T-helper 17 cell (primary cell): ENCODE data around the gene KRTAP4-6. TPM values are rescaled to one million over a fixed set of nuclear protein-coding genes. Genes with fewer than 3 reads are reported as not detected.
A peak's percentile ranks its signal among the peaks of the same experiment; 100 is the strongest.
"Not testable (repeated sequence)": the region's sequence is repeated elsewhere in the genome, so short reads cannot be mapped to it uniquely, and the experiment has no call there.

Source experiments
- ATAC-seq: fragments of 150-1000 bp; cut with Tn5 transposase; 2 replicates; pipeline ENCODE4 v1.10.0; 2021; ENCODE audit warnings: mild to moderate bottlenecking, moderate library complexity
- DNase-seq, 3 donors: peaks; one replicate each; pipeline versions ENCODE4 v3.0.0 to v3.0.0-alpha.2; 2020 to 2021
- H3K9me3 ChIP-seq: one replicate; pipeline ENCODE4 v1.7.0; 2013; ENCODE audit warnings: low read length, mild to moderate bottlenecking; ENCODE audit not compliant: control insufficient read depth, poor library complexity, severe bottlenecking
- H3K27ac Mint-ChIP-seq: one replicate; pipeline ENCODE4 v1.8.0; 2022; ENCODE audit warnings: mild to moderate bottlenecking, moderate library complexity, mixed read lengths
- H3K27me3 Mint-ChIP-seq: one replicate; pipeline ENCODE4 v1.8.0; 2022; ENCODE audit warnings: mixed read lengths
- H3K36me3 Mint-ChIP-seq: one replicate; pipeline ENCODE4 v1.8.0; 2022; ENCODE audit warnings: low read depth, mixed read lengths
- H3K4me1 Mint-ChIP-seq: one replicate; pipeline ENCODE4 v1.8.0; 2022; ENCODE audit warnings: mild to moderate bottlenecking, mixed read lengths
- H3K4me3 Mint-ChIP-seq: one replicate; pipeline ENCODE4 v1.8.0; 2022; ENCODE audit warnings: mild to moderate bottlenecking, moderate library complexity, mixed read lengths
- total RNA-seq, 4 donors: library from RNA in 2 of 4; stranded (reverse) in 2 of 4; gene quantifications; one replicate each; pipeline ENCODE4 v1.2.3 and lab custom pipeline; 2022 to 2026

Gene KRTAP4-6
- total RNA-seq, 2 donors from 2014 or later: not detected

DNA sequence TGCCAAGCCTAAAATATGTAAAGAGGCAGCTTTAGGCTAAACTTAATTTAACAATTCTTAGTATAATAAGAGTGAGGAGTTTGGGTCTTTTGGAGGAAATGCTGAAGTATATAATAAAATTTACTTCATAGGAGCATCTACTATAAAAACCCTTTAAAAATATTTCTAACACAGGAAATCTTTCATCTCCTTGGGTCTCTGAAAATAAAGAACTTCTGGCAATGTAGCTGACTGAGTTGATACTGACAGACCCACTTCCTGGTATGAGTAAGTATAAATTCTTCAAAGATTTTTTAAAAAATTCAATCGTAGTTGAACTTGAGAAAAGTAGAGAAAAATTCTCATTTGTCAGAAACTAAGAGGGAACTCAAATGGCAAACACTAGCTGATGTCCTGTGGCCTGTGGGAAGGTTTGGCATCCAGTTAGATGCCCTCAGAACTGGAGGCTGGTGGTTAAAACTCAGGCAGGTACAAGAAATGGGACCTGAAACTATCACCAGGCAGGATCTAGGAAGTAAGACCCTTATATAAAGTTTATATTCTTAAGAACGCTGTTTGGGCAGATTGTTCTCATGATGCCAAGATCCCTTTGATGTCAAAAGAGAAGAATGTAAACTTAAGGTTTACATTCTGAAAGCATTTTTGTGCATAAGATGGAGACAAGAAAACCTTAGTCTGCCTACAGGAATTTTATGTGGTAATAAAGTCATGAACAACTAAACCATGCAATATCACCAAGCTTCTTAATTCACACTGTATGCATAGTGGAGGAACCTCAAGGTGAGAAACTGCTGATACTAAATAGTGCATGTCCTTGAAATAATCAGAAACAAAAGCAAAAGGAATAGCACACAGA is 6.2 kb downstream of the KRTAP4-6 start:
- Mint-ChIP-seq H3K4me3 (no peak overlapping the region), H3K27ac (peak overlapping the region; percentile 63), H3K27me3 (no peaks in the 10 kb centered on the region), H3K4me1 (peaks cover 12% of the 10 kb centered on the region), H3K36me3 (peaks cover 2% of the 10 kb centered on the region)
- no peak for DNase-seq
- H3K9me3 ChIP-seq: no peaks in the 10 kb centered on the region
- peak; percentile 45 for ATAC-seq

DNA sequence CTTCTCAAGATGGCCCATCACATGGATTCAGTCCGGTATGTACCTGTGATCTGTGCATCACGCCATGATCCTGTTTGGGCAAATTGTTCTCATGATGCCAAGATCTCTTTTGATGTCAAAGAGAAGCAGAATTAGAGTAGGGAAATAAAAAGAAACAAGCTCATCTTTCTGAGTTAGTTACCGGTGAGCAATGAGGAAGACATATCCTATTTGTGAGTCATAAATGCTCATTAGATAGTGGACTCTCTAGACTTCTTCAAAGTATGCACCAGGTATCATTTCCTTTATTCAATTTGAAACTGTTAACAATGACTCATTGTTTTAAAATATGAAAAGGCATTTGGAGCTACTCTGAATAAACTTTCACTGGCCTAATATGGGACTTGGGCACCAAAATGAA is 8.4 kb downstream of the KRTAP4-6 start:
- Mint-ChIP-seq H3K4me1 (peaks cover 12% of the 10 kb centered on the region), H3K36me3 (no peaks in the 10 kb centered on the region), H3K4me3 (no peak overlapping the region), H3K27ac (no peak overlapping the region), H3K27me3 (no peaks in the 10 kb centered on the region)
- ATAC-seq (no peak), DNase-seq (no peak)
- no peaks in the 10 kb centered on the region for H3K9me3 ChIP-seq

DNA sequence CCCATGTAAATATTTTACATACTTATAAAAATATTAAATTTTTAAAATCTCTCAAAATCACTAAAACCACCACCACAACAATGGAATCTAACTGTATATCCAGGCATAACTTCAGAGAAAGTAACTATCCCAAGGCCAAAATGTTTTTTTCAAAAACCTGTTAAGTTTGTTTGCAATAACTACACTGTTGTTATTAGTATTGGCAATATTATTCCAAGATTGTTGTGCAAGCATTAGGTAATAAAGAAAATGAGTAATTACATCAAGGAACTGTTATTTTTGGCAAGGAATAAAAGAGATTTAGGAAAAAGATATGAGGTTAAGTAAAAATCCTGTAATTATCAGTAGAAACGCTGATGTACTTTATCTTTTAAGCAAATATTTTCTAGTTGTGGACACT is 13.0 kb downstream of the KRTAP4-6 start:
- H3K27me3 Mint-ChIP-seq: no peaks in the 10 kb centered on the region
- peaks cover 28% of the 10 kb centered on the region for H3K4me1 Mint-ChIP-seq
- ATAC-seq (no peak), DNase-seq (no peak)
- H3K27ac Mint-ChIP-seq: no peak overlapping the region
- H3K9me3 ChIP-seq: no peaks in the 10 kb centered on the region
- H3K36me3 Mint-ChIP-seq: no peaks in the 10 kb centered on the region
- no peak overlapping the region for H3K4me3 Mint-ChIP-seq

DNA sequence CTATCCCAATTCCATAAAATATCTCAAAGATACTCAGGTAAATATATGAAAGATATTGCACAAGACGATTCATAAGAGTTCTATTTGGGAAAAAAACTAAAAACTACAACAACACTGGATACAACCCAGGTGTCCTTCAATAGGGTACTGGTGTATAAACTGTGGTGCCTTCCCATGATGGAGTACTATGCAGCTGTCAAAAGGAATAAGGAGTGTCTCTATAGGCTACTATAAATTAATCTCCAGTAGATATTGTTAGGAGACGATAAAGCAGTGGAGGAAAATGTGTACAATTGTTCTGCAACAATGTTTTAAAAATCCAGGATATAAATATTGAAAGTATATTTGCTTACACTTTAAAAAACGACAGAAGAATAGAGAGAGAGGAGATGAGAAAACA is 13.9 kb downstream of the KRTAP4-6 start:
- no peaks in the 10 kb centered on the region for H3K9me3 ChIP-seq
- Mint-ChIP-seq H3K36me3 (no peaks in the 10 kb centered on the region), H3K27ac (no peak overlapping the region), H3K27me3 (no peaks in the 10 kb centered on the region), H3K4me3 (no peak overlapping the region), H3K4me1 (peaks cover 25% of the 10 kb centered on the region)
- DNase-seq (no peak), ATAC-seq (no peak)

DNA sequence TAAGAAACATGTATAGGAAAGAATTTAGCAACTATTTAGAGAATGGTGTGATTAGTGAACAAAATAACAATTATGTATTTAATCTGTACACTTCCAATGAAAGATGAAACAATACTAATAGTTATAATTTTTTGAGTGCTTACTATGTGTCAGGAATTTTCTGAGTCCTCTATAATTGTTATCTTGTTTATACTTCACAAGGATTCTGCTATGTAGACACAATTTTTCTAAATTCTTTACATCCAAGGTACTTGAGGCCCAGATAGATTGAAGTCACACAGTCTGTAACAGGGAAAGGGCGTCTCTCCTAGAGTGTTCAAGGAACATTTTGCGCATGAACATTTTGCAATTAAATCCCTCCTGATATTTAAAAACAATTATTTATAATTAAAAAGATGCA is 15.3 kb downstream of the KRTAP4-6 start:
- DNase-seq: no peak
- H3K27me3 Mint-ChIP-seq: no peaks in the 10 kb centered on the region
- H3K4me1 Mint-ChIP-seq: peaks cover 27% of the 10 kb centered on the region
- H3K36me3 Mint-ChIP-seq: no peaks in the 10 kb centered on the region
- H3K4me3 Mint-ChIP-seq: peak overlapping the region; percentile 36
- no peaks in the 10 kb centered on the region for H3K9me3 ChIP-seq
- peak overlapping the region; percentile 66 for H3K27ac Mint-ChIP-seq
- no peak for ATAC-seq

DNA sequence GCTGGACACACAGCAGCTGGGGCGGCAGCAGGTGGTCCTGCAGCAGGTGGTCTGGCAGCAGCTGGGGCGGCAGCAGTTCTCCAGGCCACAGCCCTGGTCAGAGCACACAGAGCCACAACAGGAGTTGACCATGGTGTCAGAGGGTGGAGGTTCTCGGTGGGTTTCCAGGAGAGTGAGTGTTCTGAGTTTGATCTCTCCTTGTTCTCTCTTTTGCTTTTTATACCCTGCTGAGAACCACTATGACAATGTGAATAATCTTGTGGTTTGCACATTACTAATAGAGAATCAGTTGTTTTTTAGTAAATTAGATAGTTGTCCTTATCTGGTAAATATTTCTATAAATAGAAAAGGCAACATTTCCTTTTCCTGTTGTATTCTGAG is 16.4 kb downstream of the KRTAP4-6 start, which contains the start of gene KRTAP4-12:
Gene KRTAP4-12 (minus strand): TSS at position 192 of the 381 bp plus-strand sequence. CDS start 60 bp downstream, at position 132.
- H3K9me3 ChIP-seq, H3K36me3 Mint-ChIP-seq, DNase-seq, H3K27me3 Mint-ChIP-seq, ATAC-seq: not testable (repeated sequence)
- Mint-ChIP-seq H3K4me1 (peaks cover 27% of the 10 kb centered on the region), H3K4me3 (peak within 1 kb of the TSS; percentile 80), H3K27ac (peak within 1 kb of the TSS; percentile 66)

DNA sequence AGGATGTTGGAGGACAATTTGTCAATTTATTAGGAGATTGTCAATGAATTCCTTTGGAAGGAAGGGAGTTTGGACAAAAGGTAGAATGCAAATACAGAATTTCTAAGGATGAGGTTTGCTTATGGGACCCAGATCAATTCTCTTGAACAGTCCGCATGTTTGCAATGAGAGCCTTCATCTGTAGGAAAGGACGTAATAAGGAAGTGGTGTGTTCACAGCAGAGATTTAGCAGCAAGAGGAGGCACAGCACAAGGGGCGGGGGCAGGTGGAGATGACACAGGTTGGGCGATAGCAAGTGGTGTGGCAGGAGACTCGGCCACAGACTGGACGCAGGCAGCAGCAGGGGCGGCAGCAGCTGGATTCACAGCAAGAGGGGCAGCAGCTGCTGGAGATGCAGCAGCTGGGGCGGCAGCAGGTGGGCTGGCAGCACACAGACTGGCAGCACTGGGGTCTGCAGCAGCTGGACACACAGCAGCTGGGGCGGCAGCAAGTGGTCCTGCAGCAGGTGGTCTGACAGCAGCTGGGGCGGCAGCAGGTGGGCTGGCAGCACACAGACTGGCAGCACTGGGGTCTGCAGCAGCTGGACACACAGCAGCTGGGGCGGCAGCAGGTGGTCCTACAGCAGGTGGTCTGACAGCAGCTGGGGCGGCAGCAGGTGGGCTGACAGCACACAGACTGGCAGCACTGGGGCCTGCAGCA is 16.9 kb downstream of the KRTAP4-6 start:
- H3K9me3 ChIP-seq, H3K27me3 Mint-ChIP-seq, DNase-seq, H3K36me3 Mint-ChIP-seq, ATAC-seq: not testable (repeated sequence)
- Mint-ChIP-seq H3K4me3 (peak overlapping the region; percentile 80), H3K4me1 (peaks cover 27% of the 10 kb centered on the region), H3K27ac (peak overlapping the region; percentile 25)

DNA sequence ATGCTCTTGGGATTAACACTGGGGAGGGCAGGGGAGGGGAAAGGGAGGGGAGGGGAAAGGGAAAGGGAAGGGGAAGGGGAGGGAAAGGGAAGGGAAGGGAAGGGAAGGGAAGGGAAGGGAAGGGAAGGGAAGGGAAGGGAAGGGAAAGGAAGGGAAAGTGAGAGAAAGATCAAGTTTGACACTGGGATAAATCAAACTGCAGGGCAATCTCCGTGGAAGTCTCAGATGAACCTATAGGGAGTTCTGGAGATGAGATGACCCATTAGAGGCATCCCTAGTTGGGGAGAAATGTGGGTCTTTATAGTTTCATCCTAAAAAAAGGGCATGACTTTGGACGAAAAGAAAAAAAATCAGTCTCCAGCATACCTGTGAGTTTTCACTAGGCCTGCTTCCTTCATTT is 18.6 kb downstream of the KRTAP4-6 start:
- H3K27me3 Mint-ChIP-seq: peaks cover 9% of the 10 kb centered on the region
- no peak overlapping the region for H3K27ac Mint-ChIP-seq
- peaks cover 27% of the 10 kb centered on the region for H3K4me1 Mint-ChIP-seq

DNA sequence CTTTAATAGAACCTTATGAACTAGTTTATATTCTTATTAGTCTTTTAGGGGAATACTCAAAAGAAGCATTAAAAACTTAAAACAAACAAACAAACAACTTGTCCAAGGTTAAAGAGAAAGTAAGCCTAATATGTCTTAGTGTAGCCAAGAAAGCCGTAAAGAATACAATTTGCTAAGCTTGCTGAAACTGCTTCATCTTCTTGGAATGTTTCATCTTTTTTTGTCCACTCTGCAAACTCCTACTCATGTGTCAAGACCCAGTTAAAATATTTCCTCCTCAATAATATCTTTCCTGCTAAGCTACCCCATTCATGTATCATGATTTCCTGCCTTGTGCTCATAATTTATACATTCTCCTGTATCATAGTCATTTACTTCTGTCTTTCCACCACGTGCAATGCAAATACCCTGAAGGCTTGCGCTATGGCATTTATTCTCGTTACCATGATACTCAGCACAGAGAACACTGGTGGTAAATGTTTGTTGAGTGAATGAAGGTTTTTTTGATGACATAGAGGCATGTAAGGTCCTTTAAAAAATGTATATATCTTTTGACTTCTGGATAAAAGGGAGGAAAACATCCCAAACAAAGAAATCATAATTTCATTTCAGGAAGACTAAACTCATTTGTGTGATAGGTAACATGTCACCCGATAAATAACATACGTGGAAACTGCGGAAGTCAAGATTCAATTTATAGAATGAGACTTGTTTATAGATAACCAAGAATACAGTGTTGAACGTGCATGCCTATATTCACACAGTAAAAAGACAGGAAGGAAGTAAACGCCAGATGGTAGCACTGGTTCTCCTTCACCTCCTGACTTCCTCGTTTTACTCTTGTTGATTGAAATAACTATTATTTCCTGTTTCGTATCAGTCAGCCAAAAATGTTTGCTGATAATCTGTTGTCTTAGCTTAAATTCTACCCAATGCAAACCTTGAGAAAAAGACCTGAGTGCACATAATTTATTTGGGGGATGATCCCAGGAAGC is 20.4 kb downstream of the KRTAP4-6 start:
- not testable (repeated sequence) for DNase-seq, H3K9me3 ChIP-seq, H3K36me3 Mint-ChIP-seq
- Mint-ChIP-seq H3K4me3 (peak overlapping the region; percentile 49), H3K27ac (peak overlapping the region; percentile 49), H3K27me3 (peaks cover 20% of the 10 kb centered on the region), H3K4me1 (peaks cover 24% of the 10 kb centered on the region)
- peak; percentile 77 for ATAC-seq

More for the DNA sequence above, 18.6 kb downstream of the KRTAP4-6 start:
- no peak for ATAC-seq
- H3K36me3 Mint-ChIP-seq: peaks cover 6% of the 10 kb centered on the region
- no peaks in the 10 kb centered on the region for H3K9me3 ChIP-seq
- no peak for DNase-seq
- H3K4me3 Mint-ChIP-seq: no peak overlapping the region

DNA sequence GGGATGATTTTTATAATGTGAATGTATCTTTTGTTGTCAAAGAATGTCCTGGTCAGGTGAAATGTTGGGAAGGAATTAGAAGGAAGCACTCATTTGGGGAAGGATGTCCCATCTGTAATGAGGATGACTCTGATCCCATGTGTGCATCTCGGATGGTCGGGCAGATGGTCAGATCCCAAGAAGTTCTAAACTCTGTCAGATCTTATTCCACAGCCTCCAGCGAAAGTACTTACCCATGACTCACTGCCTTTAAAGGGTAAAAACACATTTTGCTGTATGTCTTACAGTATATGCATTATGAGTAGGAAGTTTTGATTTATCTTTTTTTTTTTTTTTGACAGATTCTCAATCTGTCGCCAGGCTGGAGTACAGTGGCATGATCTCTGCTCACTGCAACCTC is 21.6 kb downstream of the KRTAP4-6 start:
- H3K27me3 Mint-ChIP-seq: peaks cover 20% of the 10 kb centered on the region
- H3K36me3 Mint-ChIP-seq: peaks cover 6% of the 10 kb centered on the region
- H3K9me3 ChIP-seq: no peaks in the 10 kb centered on the region
- DNase-seq (no peak), ATAC-seq (no peak)
- no peak overlapping the region for H3K4me3 Mint-ChIP-seq
- H3K27ac Mint-ChIP-seq: no peak overlapping the region
- peaks cover 16% of the 10 kb centered on the region for H3K4me1 Mint-ChIP-seq

DNA sequence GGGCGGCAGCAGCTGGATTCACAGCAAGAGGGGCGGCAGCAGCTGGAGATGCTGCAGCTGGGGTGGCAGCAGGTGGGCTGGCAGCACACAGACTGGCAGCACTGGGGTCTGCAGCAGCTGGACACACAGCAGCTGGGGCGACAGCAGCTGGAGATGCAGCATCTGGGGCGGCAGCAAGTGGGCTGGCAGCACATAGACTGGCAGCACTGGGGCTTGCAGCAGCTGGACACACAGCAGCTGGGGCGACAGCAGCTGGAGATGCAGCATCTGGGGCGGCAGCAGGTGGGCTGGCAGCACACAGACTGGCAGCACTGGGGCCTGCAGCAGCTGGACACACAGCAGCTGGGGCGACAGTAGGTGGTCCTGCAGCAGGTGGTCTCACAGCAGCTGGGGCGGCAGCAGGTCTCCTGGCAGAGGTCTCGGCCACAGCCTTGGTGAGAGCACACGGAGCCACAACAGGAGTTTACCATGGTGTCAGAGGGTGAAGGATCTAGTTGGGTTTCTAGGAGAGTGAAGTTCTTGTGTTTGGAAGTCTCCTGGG is 22.4 kb downstream of the KRTAP4-6 start, which contains the start of gene KRTAP4-11:
Gene KRTAP4-11 (minus strand): TSS at position 528 of the 541 bp plus-strand sequence. CDS start 58 bp downstream, at position 470.
- Mint-ChIP-seq H3K27me3 (peaks cover 20% of the 10 kb centered on the region), H3K4me1 (peaks cover 11% of the 10 kb centered on the region)
- H3K4me3 Mint-ChIP-seq, H3K36me3 Mint-ChIP-seq, ATAC-seq, H3K9me3 ChIP-seq, DNase-seq, H3K27ac Mint-ChIP-seq: not testable (repeated sequence)

DNA sequence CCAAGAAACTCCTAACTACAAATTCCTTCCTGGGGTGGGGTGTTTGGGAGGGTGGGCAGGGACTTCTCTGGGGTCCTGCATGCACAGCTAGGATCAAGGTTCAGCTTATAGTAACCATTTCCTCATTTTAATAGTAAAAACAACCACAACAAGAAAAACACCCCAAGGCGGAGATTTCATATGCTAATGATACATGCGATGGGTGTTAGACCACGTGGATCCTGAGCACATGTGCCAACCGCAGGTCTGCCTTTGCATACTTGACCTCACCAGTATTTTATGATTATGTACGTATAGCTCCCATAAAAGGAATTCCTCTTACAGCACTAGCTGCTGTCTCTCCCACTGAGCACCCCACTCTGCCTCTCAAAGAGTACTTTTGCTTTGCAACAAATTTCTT is 24.0 kb downstream of the KRTAP4-6 start:
- H3K27ac Mint-ChIP-seq: peak overlapping the region; percentile 19
- H3K27me3 Mint-ChIP-seq: peaks cover 20% of the 10 kb centered on the region
- H3K4me1 Mint-ChIP-seq: peaks cover 11% of the 10 kb centered on the region
- H3K4me3 Mint-ChIP-seq: no peak overlapping the region
- no peak for DNase-seq
- peak; percentile 73 for ATAC-seq
- H3K36me3 Mint-ChIP-seq: peaks cover 6% of the 10 kb centered on the region
- H3K9me3 ChIP-seq: peaks cover 2% of the 10 kb centered on the region
